Right hindlimb (tissue), 1 donor: ENCODE data around the gene C6orf89.

ENCODE experiments used
- DNase-seq: peaks from one replicate; pipeline ENCODE4 v3.0.0-alpha.2; 2018

C6orf89 gene

GRCh38 chr6:36949636-36950035 lies 63.9 kb downstream of the C6orf89 start:
- DNase-seq = no peak

- DNase-seq = no peak
Observed at GRCh38 chr6:36953931-36954261, 68.1 kb downstream of the C6orf89 start.

DNA sequence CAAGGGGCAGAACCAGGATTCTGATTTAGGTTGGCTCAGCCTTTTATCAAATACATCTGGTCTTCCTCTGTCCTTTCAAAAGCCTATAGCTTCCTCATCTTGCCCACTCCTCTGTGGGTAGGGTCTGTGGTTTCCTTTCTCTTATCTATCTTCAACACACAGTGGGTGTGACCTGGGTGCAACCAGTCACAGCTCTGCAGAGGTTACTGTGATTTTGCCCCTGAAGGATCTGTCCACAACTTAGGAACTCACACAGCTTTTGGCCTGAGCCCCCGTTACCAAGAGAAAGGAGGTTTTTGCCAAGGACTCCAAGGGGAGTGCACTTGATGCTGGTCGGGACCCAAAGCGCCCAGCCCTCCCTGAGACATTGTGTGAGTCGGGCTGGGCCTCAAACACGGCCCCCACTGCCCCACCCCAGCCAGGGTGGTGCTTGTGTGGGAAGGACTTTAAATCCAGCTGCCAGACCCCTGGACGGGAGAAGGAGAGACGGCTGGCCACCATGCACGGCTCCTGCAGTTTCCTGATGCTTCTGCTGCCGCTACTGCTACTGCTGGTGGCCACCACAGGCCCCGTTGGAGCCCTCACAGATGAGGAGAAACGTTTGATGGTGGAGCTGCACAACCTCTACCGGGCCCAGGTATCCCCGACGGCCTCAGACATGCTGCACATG lies 68.6 kb downstream of the C6orf89 start, which contains the start of gene PI16:
Gene PI16, plus strand, starts transcription at position 477 of the 670 bp plus-strand sequence. Its CDS starts 23 bp downstream, at position 500.
- no peak for DNase-seq

GRCh38 chr6:36955136-36955535 lies 69.4 kb downstream of the C6orf89 start:
- DNase-seq = no peak

DNA sequence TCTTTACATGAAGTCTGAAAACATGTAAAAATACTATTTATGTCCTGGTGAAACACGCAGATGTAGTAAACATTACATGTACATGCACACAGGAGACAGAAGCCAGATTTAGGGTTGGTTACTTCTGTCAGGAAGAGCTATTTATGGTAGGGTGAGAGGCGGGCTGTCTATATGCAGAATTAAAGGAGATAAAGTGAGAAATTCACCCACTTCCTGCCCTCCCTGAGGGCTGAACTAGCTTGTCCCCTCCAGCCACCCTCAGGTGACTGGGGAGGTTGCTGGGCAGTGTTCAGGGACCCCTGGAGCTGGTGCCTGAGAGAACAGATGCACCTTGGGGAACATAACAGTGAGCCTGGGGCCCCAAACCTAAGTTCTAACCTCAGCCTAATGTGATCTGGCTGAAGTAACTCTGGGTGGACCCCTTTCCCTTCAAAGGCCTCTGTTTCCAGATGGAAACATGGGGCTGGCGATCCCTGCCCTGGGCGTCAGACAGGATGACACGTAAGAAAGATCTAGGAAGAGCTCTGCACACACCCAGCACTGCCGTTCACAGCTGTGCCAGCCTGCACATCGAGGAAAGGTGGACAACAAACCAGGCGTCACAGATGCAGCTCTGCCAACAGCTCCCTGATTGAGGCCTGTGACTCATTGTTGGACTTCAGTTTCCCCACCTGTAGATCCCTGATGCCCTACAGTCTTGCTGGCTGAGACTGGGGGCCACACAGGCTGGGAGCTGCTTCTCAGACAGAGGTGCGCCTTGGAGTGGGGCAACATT lies 70.1 kb downstream of the C6orf89 start:
- no peak for DNase-seq

- DNase-seq = no peak
Observed at GRCh38 chr6:36956446-36956820, 70.7 kb downstream of the C6orf89 start.

DNA sequence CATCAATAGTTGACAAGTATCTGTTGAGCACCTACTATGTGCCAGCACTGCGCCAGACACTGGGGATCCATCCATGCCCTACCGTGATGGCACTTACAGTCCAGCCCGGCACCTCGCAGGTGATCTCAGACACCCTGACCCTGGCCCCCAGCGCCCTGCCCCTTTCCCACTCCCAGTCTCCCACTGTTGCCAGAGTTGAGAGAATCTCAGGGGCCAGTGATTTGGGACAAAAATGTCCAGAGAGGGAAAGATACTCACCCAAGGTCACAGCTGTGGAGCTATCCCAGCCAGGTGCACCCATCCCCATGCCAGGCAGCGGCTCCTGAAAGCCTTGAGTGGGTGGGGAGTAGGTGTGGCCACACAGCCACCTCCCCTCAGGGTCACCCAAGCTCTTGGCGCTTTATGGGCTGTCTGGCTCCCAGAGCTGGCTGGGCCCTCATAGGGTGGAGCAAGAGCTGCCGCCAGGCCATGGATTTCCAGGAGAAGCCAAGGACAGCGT lies 72.1 kb downstream of the C6orf89 start:
- DNase-seq = no peak

DNA sequence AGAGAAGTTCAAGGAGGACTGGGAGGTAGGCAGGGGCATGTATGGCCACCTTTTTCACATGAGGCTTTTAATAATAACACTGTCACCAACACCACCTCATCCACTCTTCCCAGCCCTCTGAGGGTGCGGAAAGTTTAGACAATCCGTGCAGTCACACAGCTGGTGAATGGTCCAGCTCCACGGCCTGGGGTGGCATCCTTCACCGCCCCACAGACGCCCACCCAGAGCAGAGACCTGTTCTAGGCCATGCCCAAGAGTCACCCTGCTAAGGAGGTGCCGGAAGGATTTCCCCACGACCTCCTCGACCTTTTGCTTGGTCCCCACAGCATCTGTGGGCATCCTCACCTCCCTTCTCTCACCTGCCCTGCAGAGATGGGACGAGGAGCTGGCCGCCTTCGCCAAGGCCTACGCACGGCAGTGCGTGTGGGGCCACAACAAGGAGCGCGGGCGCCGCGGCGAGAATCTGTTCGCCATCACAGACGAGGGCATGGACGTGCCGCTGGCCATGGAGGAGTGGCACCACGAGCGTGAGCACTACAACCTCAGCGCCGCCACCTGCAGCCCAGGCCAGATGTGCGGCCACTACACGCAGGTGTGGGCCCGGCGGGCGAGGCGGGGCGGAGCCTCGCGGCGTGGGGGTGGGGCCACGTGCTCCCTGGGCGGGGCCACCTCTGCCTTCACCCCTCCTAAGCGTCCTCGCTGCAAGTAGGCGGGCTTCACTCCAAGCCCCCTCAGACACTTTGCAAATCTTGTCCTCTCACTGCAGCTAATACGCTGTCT lies 73.2 kb downstream of the C6orf89 start:
- DNase-seq = no peak

GRCh38 chr6:36959555-36960250 lies 74.0 kb downstream of the C6orf89 start:
- DNase-seq = no peak

DNA sequence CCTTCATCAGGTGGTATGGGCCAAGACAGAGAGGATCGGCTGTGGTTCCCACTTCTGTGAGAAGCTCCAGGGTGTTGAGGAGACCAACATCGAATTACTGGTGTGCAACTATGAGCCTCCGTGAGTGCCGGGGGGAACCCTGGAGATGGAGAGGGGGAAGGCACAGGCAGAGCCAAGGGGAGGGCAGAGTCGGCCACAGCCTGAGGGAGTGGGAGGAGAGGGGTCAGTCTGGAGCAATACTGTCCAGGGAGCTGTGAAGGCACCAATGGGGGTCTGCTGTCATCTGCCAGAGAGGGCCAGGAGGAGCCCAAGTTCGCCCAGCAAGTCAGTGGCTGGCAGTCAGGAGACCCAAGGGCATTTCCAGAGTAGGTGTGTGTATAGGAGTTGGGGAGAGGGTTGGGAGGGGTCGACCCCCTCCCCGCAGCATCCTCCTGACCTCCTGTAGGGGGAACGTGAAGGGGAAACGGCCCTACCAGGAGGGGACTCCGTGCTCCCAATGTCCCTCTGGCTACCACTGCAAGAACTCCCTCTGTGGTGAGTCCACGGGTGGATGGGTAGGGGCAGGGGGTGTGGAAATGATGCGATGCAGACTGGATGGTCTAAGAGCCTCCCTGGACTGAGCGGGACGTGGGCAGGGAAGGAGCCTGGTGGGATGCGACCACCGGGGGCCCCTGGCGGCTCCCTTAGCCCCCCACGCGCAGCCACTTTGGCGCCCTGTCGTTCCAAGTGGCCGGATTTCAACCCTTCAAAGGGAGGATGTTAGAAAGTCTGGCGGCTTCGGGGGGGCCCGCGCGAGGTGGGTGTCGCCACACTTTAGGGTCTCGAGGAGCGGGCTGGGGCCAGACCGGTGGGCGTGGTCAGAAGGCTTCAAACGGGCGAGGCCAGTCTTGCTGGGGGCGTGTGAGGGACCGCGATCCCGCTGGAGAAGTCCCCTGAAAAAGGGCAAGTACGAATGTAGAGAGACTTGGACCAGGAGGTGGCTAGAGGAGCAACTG lies 76.0 kb downstream of the C6orf89 start:
- no peak for DNase-seq

DNA sequence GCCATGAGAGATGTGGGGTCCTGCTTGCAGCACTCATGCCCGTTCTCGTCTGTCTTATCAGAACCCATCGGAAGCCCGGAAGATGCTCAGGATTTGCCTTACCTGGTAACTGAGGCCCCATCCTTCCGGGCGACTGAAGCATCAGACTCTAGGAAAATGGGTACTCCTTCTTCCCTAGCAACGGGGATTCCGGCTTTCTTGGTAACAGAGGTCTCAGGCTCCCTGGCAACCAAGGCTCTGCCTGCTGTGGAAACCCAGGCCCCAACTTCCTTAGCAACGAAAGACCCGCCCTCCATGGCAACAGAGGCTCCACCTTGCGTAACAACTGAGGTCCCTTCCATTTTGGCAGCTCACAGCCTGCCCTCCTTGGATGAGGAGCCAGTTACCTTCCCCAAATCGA lies 77.1 kb downstream of the C6orf89 start:
- peak; percentile 57 for DNase-seq

- DNase-seq = no peak
Observed at GRCh38 chr6:36963451-36964290, 77.9 kb downstream of the C6orf89 start.

GRCh38 chr6:36964349-36964748 lies 78.6 kb downstream of the C6orf89 start:
- no peak for DNase-seq

DNA sequence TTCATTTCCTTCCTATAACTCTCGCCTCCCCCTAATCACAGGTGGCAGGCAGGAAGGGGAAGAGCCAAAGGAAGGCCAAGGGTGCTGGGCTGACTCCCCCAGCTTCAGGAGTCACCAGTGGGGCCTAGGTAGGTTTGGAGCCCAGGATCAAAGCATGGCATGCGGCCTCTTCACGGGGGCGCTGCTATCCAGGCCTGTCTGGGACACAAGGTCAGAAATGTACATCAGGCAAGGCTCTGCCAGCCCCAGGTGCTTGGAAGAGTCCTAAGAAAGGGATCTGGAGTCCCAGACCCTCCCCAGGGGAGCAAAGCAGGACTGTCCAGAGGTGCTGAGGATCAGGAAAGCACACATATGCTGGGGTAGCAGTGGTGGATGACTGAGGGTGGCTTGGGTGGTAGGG lies 79.2 kb downstream of the C6orf89 start:
- no peak for DNase-seq

- DNase-seq = no peak
Observed at GRCh38 chr6:36967301-36967700, 81.5 kb downstream of the C6orf89 start.

- no peak for DNase-seq
Observed at GRCh38 chr6:36967757-36968156, 82.0 kb downstream of the C6orf89 start.

DNA sequence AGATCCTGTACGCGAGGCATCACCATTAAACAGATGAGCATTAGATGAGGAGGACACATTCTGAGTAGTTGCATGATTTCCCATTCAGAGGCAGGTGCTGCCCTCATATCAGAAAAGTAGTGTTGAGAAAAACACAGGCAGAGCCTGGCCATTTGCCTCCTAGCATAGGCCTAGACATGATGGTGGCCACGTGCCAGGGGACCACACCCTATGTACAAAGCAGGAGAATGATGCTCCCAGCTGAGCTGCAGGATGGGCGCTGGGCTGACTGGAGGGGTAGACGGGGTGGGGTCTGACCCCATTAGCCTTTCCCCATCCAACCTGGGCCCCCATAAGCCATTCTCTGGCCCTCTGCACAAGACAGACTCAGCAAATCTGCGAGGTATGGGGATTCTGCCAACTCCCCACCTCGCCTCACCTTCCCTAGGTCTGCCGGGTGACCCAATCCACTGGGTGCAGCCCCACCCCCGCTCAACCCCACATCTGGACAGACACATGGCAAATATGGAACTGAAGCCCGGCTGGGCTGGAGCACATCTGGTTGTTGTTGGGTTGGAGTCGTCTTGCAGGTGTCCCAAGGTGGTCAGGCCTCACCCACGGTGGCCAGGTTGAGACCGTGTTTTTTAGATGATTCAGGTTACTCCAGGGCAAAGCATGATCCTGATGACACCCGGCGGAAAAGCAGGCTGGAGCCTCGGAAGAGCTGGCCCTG lies 82.7 kb downstream of the C6orf89 start:
- no peak for DNase-seq

DNA sequence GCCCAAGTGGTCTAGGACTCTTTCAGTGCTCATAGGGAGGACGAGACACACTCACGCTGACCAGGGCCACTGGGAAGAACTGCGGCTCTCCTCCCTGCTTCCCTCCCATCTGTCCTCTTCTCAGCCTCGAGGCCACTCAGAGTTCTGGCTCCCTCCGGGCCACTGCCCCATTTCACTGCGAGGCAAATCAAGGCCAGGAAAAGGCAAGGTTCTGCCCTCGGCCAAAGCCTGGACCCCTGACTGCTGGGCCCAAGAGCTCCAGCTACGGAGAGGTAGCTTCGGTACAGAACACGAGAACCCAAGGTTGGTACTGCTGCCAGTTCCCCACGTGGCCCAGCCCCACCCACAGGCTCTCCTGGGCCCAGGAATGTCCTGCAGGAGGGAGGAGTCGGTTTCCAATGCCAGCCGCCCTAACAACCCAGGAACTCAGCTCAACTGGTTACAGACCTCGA lies 83.5 kb downstream of the C6orf89 start:
- no peak for DNase-seq

- no peak for DNase-seq
Observed at GRCh38 chr6:36969988-36970891, 84.5 kb downstream of the C6orf89 start.
